ENCODE results near the gene SLC6A20. TPM values are rescaled to one million over a fixed set of nuclear protein-coding genes. Genes with fewer than 3 reads are reported as not detected.

SLC6A20 gene
- total RNA-seq, 2 donors from 2014 or later: not detected

- Mint-ChIP-seq H3K27me3 (no peaks in the 10 kb centered on the region), H3K9me3 (no peaks in the 10 kb centered on the region), H3K27ac (peak overlapping the region; percentile 2), H3K4me1 (peaks cover 10% of the 10 kb centered on the region), H3K36me3 (ENCODE audit: low read depth) (peaks cover 88% of the 10 kb centered on the region), H3K4me3 (no peak overlapping the region)
- peak; percentile 32 for ATAC-seq (replicated peaks)
Measured at GRCh38 chr3:45716790-45717336, 79.5 kb downstream of the SLC6A20 start.

GRCh38 chr3:45715945-45716344, 80.4 kb downstream of the SLC6A20 start:
- Mint-ChIP-seq H3K27ac (peak overlapping the region; percentile 2), H3K36me3 (ENCODE audit: low read depth) (peaks cover 92% of the 10 kb centered on the region), H3K9me3 (no peaks in the 10 kb centered on the region), H3K4me1 (peaks cover 10% of the 10 kb centered on the region), H3K27me3 (no peaks in the 10 kb centered on the region), H3K4me3 (no peak overlapping the region)
- no peak for ATAC-seq (replicated peaks)

GRCh38 chr3:45712434-45713110, 83.8 kb downstream of the SLC6A20 start:
- Mint-ChIP-seq H3K4me3 (no peak overlapping the region), H3K4me1 (peaks cover 10% of the 10 kb centered on the region), H3K27ac (no peak overlapping the region), H3K9me3 (no peaks in the 10 kb centered on the region), H3K36me3 (ENCODE audit: low read depth) (peaks cover 89% of the 10 kb centered on the region), H3K27me3 (no peaks in the 10 kb centered on the region)
- ATAC-seq (replicated peaks): no peak

- Mint-ChIP-seq H3K9me3 (no peaks in the 10 kb centered on the region), H3K36me3 (ENCODE audit: low read depth) (peaks cover 89% of the 10 kb centered on the region), H3K4me3 (no peak overlapping the region), H3K27ac (no peak overlapping the region), H3K4me1 (peaks cover 10% of the 10 kb centered on the region), H3K27me3 (no peaks in the 10 kb centered on the region)
- no peak for ATAC-seq (replicated peaks)
Measured at GRCh38 chr3:45711931-45712330, 84.4 kb downstream of the SLC6A20 start.

- ATAC-seq (replicated peaks): peak; percentile 40
- H3K27me3 Mint-ChIP-seq: no peaks in the 10 kb centered on the region
- no peak overlapping the region for H3K4me3 Mint-ChIP-seq
- peak overlapping the region; percentile 51 for H3K27ac Mint-ChIP-seq
- H3K36me3 Mint-ChIP-seq (ENCODE audit: low read depth): peaks cover 87% of the 10 kb centered on the region
- H3K9me3 Mint-ChIP-seq: no peaks in the 10 kb centered on the region
- peaks cover 20% of the 10 kb centered on the region for H3K4me1 Mint-ChIP-seq
Measured at GRCh38 chr3:45705839-45706808, 90.2 kb downstream of the SLC6A20 start.

Other genes starting within 250 kb of the SLC6A20 start
- gene LIMD1, start 201.8 kb downstream of the SLC6A20 start, total RNA-seq: 10 to 100 TPM; 27.6 to 46.5 TPM
- gene SACM1L, start 107.1 kb downstream of the SLC6A20 start, total RNA-seq: 10 to 100 TPM; 49.2 to 57.4 TPM
- gene LZTFL1, start 45.6 kb upstream of the SLC6A20 start, total RNA-seq: 1 to 10 TPM; 3.4 to 5.2 TPM
- under 1 TPM; 0.15 to 0.19 TPM for gene CCR9, start 90.0 kb upstream of the SLC6A20 start, total RNA-seq
- gene CXCR6, start 146.9 kb upstream of the SLC6A20 start, total RNA-seq: 10 to 100 TPM; 13.7 to 25.4 TPM
- 10 to 100 TPM; 15.5 to 26.2 TPM for gene FYCO1, start 199.3 kb upstream of the SLC6A20 start, total RNA-seq
- under 1 TPM; 0.04 to 0.05 TPM for gene XCR1, start 230.9 kb upstream of the SLC6A20 start, total RNA-seq